ENCODE data around the gene PPIL6.

The PPIL6 gene

DNA sequence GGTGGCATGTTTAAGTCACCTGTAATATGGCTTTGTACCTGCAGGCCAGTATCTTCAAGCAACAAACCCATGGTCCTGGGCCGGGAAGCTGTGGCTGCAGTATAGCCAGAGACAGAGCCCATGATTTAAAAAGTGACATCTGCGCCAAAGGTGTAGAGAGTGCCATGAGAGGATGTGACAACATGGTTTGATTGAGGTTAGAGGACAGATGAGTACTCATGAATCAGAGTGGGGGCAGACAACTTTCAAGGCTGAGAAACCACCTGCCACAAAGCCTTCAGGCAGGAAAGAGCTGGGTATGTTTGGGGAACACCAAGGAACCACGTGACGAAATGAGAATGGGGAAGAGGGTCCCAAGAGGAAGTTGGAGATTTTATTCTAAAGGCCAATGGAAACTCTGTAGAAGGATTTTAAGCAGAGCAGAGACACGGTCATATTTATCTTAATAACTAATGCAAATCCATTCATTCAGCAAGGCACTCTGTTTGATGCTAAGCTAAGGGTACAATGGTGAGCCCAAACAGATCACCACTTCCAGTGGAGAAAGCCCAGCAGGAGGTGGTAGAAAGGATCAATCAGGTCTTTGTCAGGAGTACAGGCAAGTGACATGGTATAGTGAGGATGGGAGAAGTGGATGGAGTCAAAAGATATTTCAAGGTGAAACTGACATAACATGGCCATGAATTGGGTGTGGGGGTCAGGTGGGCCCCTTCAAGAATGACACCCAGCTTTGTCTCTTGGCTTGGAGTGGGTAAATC is 18.5 kb upstream of the PPIL6 start:
- peaks cover 22% of the 10 kb centered on the region for H3K4me1 ChIP-seq (ENCODE audit: low read length)
- H3K4me2 ChIP-seq (ENCODE audit: low read length), result no peak overlapping the region
- H3K9ac ChIP-seq (ENCODE audit: low read length), result no peak overlapping the region
- no peak overlapping the region for H2AFZ ChIP-seq (ENCODE audit: low read depth, low read length)
- H4K20me1 ChIP-seq (ENCODE audit: insufficient read depth, low read length), result no peaks in the 10 kb centered on the region; the same call in 1 of the 2 replicates
- H3K79me2 ChIP-seq (ENCODE audit: low read length), result no peaks in the 10 kb centered on the region; the same call in 1 of the 2 replicates
- H3K4me3 ChIP-seq (ENCODE audit: low read length), result no peak overlapping the region
- no peak overlapping the region for H3K27ac ChIP-seq (ENCODE audit: low read length)
- no peaks in the 10 kb centered on the region for H3K9me3 ChIP-seq (ENCODE audit: insufficient read depth, low read length)
- no peak for TF ChIP-seq EZH2phosphoT487 (IDR thresholded peaks at IDR 0.05; ENCODE audit: low read depth)
- peaks cover 19% of the 10 kb centered on the region for H3K36me3 ChIP-seq (replicated peaks; ENCODE audit: low read depth, low read length)
- no peaks in the 10 kb centered on the region for H3K27me3 ChIP-seq (ENCODE audit: low read depth, low read length)

DNA sequence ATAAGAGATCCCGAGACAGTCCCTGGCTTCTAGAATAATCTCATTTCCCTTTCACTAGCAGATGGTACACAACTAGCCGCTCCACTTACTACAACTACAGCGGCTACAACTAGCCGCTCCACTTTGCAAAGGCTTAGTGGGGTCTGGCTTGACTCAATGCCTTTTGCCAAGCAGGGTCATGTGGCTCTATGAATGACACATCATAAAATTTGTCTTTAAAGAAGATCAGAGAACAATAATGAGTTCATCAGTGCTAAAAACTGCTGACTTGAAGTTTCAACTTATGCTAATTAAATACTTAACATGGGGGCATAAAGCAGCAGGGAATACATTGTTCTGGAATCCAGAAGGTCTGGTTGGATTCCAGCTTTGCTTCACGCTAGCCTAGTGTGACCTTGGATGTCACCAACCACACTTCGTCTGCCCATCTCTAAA is 17.2 kb upstream of the PPIL6 start:
- no peak overlapping the region for H3K4me3 ChIP-seq (ENCODE audit: low read length)
- H3K27ac ChIP-seq (ENCODE audit: low read length), result no peak overlapping the region

DNA sequence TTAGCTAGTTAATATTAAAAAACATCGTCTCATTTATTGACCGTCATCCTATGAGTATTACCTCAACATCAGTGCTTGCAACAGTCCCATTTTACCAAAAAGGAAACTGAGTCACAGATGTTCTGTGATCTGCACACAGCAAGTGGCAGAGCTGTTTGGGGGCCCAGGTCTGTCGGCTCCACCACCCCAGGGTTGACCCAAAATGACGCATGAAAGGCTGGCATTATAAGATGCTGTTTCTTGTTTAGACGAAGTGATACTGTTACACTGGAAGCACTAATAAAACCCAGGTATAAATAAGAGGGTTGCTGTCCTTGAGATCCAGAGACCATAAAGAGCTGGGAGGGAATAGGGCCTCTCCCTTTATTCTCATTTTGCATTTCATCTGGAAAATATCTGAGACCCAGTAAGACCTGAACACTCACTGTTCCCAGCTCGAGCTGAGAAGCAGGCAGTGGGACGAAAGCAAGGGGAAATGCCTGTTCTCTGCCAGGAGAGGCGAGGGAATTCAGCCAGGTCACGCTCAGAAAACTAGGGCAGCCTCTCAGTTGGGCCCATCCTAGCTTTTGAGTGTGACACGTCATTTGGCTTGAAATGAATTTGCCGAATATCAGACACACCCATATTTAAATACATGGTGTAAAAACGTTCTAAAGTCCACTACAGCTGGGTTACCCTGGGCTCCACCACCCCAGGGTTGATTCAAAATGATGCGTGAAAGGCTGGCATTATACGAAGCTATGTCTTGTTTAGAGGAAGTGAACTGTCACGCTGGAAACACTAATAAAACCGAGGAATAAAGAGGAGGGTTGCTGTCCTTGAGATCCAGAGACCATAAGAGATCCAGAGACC is 16.5 kb upstream of the PPIL6 start:
- no peak overlapping the region for H3K4me3 ChIP-seq (ENCODE audit: low read length)
- H3K9ac ChIP-seq (ENCODE audit: low read length), result no peak overlapping the region
- no peak overlapping the region for H3K27ac ChIP-seq (ENCODE audit: low read length)
- H3K4me2 ChIP-seq (ENCODE audit: low read length), result peak overlapping the region; percentile 62
- no peaks in the 10 kb centered on the region; the same call in 1 of the 2 replicates for H3K79me2 ChIP-seq (ENCODE audit: low read length)
- peaks cover 26% of the 10 kb centered on the region for H3K4me1 ChIP-seq (ENCODE audit: low read length)
- no peaks in the 10 kb centered on the region for H3K27me3 ChIP-seq (ENCODE audit: low read depth, low read length)
- TF ChIP-seq, protein P1, sequence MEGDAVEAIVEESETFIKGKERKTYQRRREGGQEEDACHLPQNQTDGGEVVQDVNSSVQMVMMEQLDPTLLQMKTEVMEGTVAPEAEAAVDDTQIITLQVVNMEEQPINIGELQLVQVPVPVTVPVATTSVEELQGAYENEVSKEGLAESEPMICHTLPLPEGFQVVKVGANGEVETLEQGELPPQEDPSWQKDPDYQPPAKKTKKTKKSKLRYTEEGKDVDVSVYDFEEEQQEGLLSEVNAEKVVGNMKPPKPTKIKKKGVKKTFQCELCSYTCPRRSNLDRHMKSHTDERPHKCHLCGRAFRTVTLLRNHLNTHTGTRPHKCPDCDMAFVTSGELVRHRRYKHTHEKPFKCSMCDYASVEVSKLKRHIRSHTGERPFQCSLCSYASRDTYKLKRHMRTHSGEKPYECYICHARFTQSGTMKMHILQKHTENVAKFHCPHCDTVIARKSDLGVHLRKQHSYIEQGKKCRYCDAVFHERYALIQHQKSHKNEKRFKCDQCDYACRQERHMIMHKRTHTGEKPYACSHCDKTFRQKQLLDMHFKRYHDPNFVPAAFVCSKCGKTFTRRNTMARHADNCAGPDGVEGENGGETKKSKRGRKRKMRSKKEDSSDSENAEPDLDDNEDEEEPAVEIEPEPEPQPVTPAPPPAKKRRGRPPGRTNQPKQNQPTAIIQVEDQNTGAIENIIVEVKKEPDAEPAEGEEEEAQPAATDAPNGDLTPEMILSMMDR (IDR thresholded peaks at IDR 0.05; ENCODE audit: low read depth, low read length), result no peak
- no peak for TF ChIP-seq EZH2phosphoT487 (IDR thresholded peaks at IDR 0.05; ENCODE audit: low read depth)
- H3K9me3 ChIP-seq (ENCODE audit: insufficient read depth, low read length), result no peaks in the 10 kb centered on the region
- no peak overlapping the region for H2AFZ ChIP-seq (ENCODE audit: low read depth, low read length)
- H3K36me3 ChIP-seq (replicated peaks; ENCODE audit: low read depth, low read length), result peaks cover 6% of the 10 kb centered on the region
- no peaks in the 10 kb centered on the region; the same call in 1 of the 2 replicates for H4K20me1 ChIP-seq (ENCODE audit: insufficient read depth, low read length)

More for the DNA sequence above, 17.2 kb upstream of the PPIL6 start:
- no peak overlapping the region for H3K9ac ChIP-seq (ENCODE audit: low read length)
- no peaks in the 10 kb centered on the region for H3K27me3 ChIP-seq (ENCODE audit: low read depth, low read length)
- H3K4me1 ChIP-seq (ENCODE audit: low read length), result peaks cover 26% of the 10 kb centered on the region
- TF ChIP-seq, protein P1 (IDR thresholded peaks at IDR 0.05; ENCODE audit: low read depth, low read length), result no peak
- no peak for TF ChIP-seq EZH2phosphoT487 (IDR thresholded peaks at IDR 0.05; ENCODE audit: low read depth)
- H4K20me1 ChIP-seq (ENCODE audit: insufficient read depth, low read length), result no peaks in the 10 kb centered on the region; the same call in 1 of the 2 replicates
- no peak overlapping the region for H3K4me2 ChIP-seq (ENCODE audit: low read length)
- no peaks in the 10 kb centered on the region for H3K9me3 ChIP-seq (ENCODE audit: insufficient read depth, low read length)
- no peaks in the 10 kb centered on the region; the same call in 1 of the 2 replicates for H3K79me2 ChIP-seq (ENCODE audit: low read length)
- no peak overlapping the region for H2AFZ ChIP-seq (ENCODE audit: low read depth, low read length)
- peaks cover 13% of the 10 kb centered on the region for H3K36me3 ChIP-seq (replicated peaks; ENCODE audit: low read depth, low read length)

DNA sequence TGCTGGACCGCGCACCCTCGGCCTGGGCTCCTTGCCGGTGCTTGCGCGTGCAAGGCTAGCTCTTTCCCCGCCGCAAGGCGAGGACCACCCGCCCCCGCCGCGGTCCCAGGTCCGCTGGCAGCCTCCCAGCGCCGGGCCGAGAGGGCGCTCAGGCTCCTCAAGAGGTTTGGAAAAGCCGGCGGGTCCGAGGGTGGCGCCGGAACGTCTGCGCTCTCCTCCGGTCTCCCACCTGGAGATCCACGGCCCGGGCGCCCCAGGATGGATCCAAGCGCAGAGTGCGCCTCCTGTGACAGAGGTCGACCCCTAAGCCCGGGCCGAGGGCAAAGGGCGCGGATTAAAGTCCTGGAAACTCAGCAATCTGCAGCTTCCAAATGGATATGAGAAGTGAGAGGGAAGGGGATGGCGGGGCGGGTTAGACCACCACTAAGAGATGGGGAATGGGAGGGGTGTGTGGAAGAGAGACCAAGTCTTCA is 15.7 kb upstream of the PPIL6 start:
- no peaks in the 10 kb centered on the region; the same call in 1 of the 2 replicates for H4K20me1 ChIP-seq (ENCODE audit: insufficient read depth, low read length)
- peak overlapping the region; percentile 48; the same call in 1 of the 2 replicates for H3K9ac ChIP-seq (ENCODE audit: low read length)
- no peaks in the 10 kb centered on the region for H3K9me3 ChIP-seq (ENCODE audit: insufficient read depth, low read length)
- no peak overlapping the region for H2AFZ ChIP-seq (ENCODE audit: low read depth, low read length)
- peak overlapping the region; percentile 62 for H3K4me2 ChIP-seq (ENCODE audit: low read length)
- H3K36me3 ChIP-seq (replicated peaks; ENCODE audit: low read depth, low read length), result peaks cover under 1% of the 10 kb centered on the region
- peak overlapping the region; percentile 88 for H3K4me3 ChIP-seq (ENCODE audit: low read length)
- H3K27ac ChIP-seq (ENCODE audit: low read length), result no peak overlapping the region
- TF ChIP-seq, protein P1 (IDR thresholded peaks at IDR 0.05; ENCODE audit: low read depth, low read length), result no peak
- TF ChIP-seq EZH2phosphoT487 (IDR thresholded peaks at IDR 0.05; ENCODE audit: low read depth), result no peak
- H3K4me1 ChIP-seq (ENCODE audit: low read length), result peaks cover 26% of the 10 kb centered on the region
- no peaks in the 10 kb centered on the region; the same call in 1 of the 2 replicates for H3K79me2 ChIP-seq (ENCODE audit: low read length)
- H3K27me3 ChIP-seq (ENCODE audit: low read depth, low read length), result no peaks in the 10 kb centered on the region

Data from OCI-LY3 (cell line).